AG09309 (cell line): ENCODE measurements around the gene HYI.
"Not testable (repeated sequence)": the region's sequence is repeated elsewhere in the genome, so short reads cannot be mapped to it uniquely, and the experiment has no call there.

Experiments used
- DNase-seq: peaks from one replicate; pipeline ENCODE4 v3.0.0-alpha.2; 2010; ENCODE audit warnings: low read depth
- H3K4me3 ChIP-seq: 2 replicates; pipeline ENCODE4 v1.5.1; 2011; ENCODE audit warnings: mild to moderate bottlenecking, low read depth, low read length, moderate library complexity; ENCODE audit not compliant: control insufficient read depth
- TF ChIP-seq, protein P1 (sequence below): IDR thresholded peaks from 2 replicates; pipeline ENCODE4 v1.5.1; 2011; ENCODE audit warnings: mild to moderate bottlenecking, low read depth, low read length, inconsistent platforms; ENCODE audit not compliant: insufficient read depth, control insufficient read depth; ENCODE audit errors: missing control alignments

Gene HYI

DNA sequence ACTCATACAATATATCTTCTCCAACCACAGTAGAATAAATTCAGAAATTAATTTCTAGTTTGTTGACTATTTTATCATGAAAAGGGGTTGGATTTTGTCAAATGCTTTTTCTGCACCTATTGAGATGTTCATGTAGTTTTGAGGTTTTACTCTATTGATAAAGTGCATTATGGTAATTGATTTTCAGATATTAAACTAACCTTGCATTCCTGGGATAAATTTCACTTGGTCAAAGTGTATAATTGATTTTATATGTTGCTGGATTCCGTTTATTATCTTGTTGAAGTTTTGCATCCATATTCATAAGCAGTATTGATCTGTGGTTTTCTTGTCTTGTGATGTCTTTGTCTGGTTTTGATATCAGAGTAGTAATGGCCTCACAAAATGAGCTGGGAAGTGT, 34.4 kb upstream of the HYI start:
- TF ChIP-seq, protein P1, sequence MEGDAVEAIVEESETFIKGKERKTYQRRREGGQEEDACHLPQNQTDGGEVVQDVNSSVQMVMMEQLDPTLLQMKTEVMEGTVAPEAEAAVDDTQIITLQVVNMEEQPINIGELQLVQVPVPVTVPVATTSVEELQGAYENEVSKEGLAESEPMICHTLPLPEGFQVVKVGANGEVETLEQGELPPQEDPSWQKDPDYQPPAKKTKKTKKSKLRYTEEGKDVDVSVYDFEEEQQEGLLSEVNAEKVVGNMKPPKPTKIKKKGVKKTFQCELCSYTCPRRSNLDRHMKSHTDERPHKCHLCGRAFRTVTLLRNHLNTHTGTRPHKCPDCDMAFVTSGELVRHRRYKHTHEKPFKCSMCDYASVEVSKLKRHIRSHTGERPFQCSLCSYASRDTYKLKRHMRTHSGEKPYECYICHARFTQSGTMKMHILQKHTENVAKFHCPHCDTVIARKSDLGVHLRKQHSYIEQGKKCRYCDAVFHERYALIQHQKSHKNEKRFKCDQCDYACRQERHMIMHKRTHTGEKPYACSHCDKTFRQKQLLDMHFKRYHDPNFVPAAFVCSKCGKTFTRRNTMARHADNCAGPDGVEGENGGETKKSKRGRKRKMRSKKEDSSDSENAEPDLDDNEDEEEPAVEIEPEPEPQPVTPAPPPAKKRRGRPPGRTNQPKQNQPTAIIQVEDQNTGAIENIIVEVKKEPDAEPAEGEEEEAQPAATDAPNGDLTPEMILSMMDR = no peak
- H3K4me3 ChIP-seq = no peak overlapping the region
- no peak for DNase-seq

DNA sequence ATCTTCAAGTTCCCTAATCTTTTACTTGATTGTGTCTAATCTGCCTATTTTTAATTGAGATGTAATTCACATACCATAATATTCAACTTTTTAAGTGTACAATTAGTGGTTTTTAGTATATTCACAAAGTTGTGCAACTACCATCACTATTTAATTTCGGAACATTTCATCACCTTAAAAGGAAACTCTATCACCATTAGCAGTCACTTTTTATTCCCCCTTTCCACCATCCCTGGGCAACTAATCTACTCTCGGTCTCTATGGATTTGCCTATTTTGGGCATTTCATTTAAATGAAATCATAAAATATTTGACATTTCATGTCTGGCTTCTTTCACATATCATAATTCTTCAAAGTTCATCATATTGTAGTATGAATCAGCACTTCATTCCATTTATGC, 30.6 kb upstream of the HYI start:
- DNase-seq = no peak
- no peak overlapping the region for H3K4me3 ChIP-seq
- TF ChIP-seq, protein P1 = no peak

DNA sequence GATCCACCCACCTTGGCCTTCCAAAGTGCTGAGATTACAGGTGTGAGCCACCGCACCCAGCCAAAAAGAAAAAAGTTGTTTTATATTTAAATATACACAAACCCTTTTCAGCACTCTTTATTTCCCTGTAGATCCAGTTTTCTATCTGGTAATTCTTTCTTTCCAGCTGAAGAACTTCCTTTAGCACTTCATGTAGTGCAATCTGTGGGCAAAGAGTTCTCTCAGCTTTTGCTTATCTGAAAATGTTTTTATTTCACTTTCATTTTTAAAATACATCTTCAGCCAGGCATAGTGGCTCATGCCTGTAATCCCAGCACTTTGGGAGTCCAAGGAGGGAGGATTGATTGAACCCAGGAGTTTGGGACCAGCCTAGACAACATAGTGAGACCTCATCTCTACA, 28.5 kb upstream of the HYI start:
- TF ChIP-seq, protein P1 = no peak
- no peak overlapping the region for H3K4me3 ChIP-seq
- no peak for DNase-seq

DNA sequence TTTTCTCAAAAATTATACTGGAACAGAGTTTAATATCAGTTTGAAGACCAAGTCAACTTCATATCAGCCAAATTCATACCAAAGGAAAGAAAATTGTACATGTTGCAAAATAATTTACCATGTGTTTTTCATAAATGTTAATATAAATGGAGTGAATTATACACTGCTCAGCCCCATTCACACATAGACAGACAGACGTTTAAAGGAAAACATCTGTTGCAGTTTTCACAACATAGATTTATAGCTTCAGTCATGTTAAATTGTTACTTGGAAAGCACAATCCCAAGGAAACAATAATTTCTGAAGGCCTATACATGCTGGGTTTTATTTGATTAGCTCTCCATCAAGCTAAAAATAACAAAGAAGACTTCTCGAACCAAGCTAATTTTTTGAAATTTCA, 27.8 kb upstream of the HYI start:
- TF ChIP-seq, protein P1 = no peak
- no peak overlapping the region for H3K4me3 ChIP-seq

DNA sequence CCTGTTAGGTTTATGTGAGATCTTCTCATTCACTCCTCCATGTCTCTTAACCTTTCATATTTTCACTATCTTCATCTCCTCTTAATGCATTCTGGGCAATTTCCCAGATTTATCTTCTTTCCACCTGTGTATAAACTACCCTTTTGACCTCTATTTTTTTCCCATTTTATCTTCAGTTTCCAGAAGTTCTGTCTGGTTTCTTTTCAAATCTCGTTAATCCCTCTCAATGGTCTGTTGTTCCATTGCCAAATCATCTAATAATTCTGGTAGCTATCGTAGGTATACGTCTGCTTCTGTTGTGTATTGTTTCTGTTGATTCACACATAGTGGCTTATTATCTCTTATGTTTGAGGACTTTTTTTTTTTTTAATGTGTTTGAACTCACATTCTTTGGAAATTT, 25.7 kb upstream of the HYI start:
- DNase-seq = no peak
- TF ChIP-seq, protein P1 = no peak
- H3K4me3 ChIP-seq = no peak overlapping the region

More for the DNA sequence above, 27.8 kb upstream of the HYI start:
- DNase-seq = no peak

DNA sequence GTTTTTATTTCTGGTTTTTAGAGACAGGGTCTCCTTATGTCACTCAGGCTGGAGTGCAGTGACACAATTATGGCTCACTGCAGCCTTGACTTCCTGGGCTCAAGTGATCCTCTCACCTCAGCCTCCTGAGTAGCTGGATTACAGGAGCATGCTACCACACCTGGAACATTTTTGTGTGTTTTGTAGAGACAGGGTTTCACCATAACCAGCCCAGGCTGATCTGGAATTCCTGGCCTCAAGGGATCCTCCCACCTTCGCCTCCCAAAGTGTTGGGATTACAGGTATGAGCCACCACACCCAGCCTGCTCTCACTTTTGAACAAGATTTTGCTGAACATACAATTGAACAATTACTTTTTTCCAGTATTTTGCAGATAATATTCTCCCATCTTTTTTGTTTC, 24.0 kb upstream of the HYI start:
- DNase-seq = no peak
- TF ChIP-seq, protein P1 = no peak
- no peak overlapping the region for H3K4me3 ChIP-seq

DNA sequence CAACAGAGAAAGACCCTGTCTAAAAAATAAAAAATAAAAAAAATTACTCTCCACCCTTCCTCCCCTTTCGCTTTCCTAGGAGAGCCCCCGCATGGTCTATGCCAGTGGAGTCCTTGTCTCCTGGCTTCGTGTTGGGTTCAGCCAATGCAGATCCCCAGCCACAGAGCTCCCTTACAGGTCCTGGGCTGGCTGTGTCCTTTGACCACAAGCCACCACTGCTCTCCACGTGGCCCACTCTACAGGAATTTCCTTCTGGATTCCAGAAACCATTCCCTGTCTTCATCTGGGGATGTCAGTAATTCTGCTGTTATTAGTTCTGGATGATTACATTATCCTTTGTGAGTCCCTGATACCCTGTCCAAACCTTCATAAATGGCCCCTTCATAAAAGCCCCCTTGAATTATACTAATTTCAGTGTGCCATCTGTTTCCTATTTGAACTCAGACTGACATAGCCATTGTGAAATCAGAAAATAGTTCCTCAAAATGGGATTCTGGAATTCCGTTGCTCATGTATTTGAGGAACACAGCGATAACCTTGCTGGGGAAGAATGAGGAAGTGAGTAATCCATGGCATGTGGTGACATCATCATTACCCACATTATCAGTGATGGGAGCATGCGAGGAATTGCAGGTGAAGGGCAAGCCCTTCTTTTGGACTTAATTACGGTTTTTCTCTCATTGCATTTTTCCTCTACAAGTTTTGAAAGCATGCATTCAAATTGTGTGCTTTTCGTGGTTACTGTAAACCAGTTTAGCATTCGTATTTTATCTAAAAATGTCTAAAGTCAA, 22.1 kb upstream of the HYI start:
- not testable (repeated sequence) for H3K4me3 ChIP-seq, DNase-seq
